ENCODE data around the gene CDH13.

CDH13 gene

DNA sequence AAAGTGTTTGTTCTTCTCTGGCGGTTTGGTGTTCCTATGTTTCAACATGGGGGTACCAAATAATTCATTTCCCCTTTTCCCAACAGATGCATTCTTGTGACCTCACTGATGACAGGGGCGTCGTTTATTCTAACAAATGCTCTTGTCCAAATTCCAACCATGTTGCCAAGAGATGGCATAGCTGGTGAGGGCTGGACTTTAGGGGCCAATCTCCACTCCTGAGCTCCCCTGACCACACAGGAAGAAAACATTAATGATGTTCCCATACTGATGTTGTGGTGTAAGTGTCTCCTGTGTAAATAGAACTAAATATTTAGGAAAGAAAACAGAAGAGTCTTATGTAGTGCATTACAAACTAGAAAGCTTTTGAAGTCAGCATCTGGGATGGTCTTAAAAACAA lies 431.6 kb downstream of the CDH13 start:
- no peak for DNase-seq (ENCODE audit: low read depth)

DNA sequence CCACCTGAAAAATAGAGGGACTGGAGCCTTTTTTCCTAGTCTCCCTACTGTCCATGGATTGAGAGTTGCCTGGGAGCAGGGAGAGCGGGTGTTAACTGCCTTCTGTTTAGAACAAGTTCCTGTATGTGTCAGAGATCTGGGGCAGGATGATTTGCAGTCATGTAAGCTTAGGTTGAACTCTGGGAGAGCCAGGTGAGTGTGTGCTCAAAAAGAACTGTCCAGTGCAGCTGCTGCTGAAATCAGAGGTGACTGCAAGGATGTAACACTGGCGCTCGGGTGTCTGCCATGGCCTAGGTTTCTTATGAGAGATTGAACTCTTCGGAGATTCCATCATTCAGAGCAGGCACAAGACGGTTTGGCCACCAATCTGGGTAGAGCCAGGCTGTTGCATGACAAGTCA lies 432.5 kb downstream of the CDH13 start:
- DNase-seq (ENCODE audit: low read depth), result no peak

DNA sequence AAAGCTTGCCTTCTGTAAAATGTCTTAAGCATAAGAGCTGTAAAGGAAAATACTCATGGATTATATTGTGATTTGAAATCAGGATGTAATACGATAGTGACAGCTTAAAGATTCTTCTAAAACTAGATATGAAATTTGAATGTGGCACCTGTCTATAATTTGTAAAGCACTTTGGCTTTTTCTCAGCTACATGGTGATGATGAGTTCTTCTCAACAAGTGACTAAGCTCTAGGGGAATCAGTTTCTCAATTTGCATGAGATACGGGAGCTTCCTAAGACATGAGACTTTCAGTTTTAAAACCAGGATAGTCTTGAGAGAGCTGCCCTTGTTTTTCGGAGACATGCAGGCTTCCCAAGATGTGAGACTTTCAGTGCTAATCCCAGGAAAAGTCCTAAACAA lies 439.2 kb downstream of the CDH13 start:
- DNase-seq (ENCODE audit: low read depth), result no peak

DNA sequence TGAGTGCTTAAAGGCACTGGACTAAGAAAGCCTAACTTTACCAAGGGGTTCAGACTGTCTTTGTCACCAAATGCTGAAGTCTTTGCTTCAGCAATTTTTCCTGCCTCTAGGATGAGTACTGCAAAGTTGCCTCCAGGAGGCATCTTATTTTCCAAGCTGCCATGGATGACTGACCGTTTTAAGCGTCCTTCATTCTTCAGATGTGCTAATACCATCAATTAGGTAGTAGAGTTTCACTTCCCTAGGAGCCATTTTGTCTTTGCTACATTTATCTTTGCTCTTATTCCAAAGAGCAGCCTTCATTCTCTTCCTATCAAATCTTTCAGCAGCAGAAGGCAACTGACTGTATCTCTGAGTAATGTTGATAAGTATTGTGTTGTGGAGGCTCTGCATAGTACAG lies 440.1 kb downstream of the CDH13 start:
- no peak for DNase-seq (ENCODE audit: low read depth)

DNA sequence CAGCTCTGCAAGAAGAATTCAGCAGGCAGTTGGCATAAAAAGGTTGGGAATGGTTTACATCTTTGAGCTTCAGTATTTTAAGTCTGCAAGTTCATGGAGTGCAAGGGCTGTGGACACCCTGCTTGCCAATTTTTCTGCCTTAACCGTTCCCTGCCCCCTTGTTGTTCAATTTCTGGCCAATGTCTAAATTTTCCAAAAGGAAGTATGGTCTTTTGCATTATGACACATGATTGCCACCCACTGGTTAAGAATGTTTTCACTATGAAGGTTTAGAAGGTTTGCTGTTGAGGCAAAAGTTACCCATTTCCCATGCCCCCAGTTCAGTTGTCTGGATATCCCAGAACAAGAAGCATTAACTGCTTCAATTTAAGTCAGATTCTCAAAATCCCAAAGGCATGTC lies 441.9 kb downstream of the CDH13 start:
- peak; percentile 10 for DNase-seq (ENCODE audit: low read depth)

DNA sequence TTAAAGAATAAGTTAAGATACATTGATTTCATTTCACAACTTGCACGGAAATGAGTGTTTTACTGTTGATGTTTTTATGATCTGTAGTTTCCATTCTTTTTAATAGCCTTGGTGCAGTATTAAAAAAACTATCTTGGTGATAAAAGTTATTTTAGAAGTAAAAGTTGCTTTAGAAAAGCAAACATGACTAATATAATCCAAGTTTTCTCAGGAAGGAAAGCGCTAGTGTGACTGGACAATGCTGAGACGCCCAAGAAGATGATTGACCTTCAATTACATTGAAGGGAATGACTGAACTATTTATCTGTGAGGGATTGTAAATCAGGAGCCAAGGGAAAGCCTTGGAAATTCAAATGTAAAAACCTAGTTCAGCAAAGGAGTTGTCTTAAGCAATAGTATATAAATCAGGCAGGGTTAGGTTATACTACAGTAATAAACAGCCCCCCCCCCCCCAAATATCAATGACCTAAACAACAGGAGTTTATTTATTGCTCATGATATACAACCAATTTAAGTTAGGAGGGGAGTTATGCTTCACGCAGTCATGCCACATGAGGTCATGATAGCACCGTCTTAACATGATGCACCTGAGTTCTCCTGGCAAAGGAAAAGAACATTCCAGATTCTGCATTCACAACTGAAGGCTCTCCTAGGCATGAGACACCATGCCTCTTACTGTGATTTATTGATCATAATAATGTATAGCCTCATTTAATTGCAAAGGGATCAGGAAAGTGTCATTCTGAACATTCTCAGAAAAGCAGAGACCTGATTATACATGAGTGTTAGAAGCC lies 443.8 kb downstream of the CDH13 start:
- peak; percentile 10 for DNase-seq (ENCODE audit: low read depth)

DNA sequence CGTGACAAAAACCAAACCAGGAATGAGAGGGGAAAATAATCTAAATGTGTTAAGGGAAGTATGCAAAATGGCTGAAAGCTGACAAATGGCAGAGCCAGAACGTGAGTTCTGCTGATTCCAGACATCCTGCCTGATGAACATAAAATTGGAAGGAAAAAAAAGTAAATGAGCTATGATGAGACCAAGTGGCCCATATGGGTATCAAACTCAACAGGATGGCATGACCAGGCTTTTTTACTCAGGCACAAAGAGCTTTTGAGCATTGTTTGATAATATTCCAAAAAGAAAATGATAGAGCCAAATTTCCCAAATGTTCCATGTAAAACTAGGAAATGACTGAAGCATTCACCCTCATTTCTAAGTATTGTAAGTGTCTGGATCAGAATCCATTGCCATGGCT lies 449.2 kb downstream of the CDH13 start:
- DNase-seq (ENCODE audit: low read depth), result no peak

DNA sequence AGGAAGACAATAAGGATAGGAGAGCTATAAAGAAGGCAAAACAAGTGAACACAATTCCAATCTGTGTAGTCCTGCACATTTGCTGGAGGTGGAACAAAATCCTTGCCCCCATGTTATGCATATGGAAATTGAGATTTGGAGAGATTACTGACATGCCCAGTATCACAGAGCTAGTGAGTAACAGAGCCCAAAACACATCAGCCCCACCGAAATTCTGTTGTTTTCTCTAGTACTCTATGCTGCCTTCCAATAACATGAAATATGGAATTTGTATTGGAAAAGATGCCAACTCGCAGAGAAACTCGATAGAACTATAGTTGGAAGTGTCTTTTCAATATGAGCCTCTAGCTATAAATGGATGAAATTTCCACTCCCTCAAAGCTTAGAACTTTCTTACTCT lies 456.6 kb downstream of the CDH13 start:
- no peak for DNase-seq (ENCODE audit: low read depth)

DNA sequence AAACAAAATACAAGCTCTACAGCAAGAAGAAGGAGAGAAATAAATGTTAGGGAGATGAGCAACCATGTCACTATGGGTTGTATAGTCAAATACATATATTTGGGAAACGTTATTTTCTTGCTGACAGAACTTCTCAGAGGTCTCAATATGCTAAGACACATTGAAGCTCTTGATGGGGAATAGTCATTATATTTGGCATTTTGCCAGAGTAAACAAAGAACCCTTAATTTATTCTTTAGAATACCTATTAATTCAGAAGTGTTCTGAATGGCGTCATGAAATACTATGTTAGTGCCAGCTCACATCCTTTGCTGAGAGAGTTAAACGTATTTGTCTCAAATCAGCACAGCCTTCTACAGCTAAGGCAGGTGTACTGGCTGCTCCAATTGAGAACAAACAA lies 458.9 kb downstream of the CDH13 start:
- no peak for DNase-seq (ENCODE audit: low read depth)

DNA sequence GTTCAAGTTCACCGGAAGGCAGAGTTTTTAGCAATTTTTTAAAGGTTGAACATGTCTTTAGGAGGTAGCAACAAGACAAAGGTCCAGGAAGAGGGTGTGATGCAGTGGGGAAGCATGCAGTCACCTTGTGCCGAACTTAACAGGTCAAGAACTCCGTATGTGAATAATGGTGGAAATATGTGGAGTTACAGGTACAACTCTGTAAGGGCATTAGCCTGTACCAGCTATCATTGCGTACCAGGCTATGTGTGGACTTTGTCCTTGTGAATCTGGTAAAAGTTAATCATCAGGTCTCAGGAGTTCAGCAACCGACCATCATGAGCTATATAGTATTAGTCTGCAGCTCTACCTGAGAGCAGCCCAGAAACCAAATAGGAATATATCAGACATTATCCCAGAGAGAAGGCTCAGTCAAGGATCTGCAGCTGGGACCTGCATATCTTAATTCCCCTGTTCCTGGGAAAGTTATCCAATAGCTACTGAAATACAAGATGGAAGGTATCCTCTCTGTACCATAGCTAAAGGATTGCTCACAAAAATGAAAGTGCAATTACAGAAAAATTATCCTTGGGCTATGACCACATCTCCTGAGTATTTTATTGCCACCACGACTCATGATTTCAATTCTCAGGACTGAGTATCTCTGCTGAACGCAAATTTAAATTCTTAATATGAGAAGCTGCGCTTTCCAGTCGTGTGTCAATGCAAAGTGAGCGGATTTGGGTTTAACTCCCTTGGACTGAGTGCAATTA lies 469.3 kb downstream of the CDH13 start:
- no peak for DNase-seq (ENCODE audit: low read depth)

DNA sequence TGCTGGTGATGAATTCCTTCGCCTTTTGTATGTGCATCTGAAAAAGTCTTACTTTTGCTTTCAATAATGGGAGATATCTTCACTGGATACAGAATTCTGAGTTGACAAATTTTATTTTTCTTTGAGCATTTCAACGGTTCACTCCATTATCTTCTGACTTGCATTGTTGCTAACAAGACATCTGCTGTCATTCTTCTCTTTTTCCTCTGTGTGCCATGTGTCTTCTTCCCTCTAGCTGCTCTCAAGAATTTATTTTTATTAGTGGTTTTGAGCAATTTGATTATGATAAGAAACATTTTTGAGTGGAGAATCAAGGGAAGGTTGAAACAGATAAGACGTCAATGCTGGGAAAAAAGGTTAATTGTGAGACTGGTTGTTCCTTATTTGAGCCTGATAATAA lies 471.8 kb downstream of the CDH13 start:
- DNase-seq (ENCODE audit: low read depth), result no peak

DNA sequence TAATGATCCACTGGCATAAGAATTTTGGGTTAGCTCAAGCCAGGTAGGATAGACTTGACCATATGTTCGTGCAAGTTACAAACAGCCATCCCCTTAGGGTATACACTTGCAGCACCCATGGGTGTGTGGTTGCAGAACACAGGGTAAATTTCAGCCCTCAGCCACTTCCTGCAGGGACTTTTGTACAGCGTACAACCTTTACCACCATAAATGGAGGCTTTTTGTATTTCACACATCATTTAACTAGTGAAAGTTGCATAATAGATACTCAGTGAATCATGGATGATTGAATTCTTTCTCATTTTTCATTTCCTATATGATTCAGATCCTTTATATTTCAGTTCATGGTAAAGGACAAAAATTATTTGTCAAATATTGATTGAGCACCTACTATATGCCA lies 473.9 kb downstream of the CDH13 start:
- DNase-seq (ENCODE audit: low read depth), result no peak

DNA sequence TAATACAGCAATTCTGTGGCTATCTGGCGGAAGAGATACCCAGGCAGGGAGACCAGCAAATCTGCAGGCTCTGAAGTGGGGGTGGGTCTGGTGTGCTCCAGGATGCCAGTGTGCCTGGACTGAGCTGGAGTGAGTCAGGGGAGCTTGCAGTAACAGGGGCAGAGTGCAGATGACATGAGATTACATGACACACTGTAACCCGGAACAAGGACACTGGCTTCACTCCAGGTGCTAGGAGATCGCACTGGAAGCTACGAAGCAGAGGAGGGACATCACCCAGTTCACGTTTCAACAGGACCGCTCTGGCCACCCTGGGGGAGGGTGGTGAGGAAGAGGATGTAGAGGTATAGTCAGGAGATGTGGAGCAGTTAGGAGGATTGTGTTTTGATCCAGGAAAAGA lies 475.6 kb downstream of the CDH13 start:
- DNase-seq (ENCODE audit: low read depth), result no peak

DNA sequence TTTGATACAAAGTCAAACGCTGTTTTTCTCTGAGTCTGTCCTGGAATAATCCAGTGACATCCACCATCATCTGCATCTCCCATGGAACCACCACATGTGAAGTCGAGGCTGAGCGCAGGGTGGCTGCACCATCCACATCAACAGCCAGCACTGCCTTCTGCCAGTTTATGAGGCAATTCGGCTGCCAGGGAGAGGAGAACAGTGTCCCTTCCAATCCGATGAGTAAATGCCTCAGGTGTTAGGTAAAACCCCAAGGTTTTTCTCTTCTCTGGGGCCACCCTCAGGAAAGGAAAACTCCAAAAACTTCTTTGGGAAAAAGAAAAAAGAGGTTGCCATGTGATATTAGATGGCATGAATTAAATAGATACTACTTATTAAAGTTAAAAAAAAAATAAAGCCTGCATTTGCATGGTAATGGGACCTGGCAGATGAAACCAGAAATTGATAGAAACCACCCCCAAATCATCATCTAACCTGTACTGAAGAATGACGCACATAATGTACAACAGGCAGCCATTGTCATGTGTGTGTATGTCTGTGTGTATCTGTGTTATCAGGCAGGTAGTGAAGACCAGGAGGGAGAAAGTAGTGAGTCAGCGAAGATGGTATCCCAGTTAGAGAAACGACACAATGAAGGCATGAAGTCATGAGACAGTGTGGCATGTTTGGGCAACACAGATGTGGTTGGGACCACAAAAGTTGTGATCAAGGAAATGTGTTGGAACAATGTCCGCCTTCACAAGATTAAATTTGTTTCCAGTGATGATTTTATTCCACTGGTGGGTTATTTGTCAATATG lies 478.7 kb downstream of the CDH13 start:
- no peak for DNase-seq (ENCODE audit: low read depth)

DNA sequence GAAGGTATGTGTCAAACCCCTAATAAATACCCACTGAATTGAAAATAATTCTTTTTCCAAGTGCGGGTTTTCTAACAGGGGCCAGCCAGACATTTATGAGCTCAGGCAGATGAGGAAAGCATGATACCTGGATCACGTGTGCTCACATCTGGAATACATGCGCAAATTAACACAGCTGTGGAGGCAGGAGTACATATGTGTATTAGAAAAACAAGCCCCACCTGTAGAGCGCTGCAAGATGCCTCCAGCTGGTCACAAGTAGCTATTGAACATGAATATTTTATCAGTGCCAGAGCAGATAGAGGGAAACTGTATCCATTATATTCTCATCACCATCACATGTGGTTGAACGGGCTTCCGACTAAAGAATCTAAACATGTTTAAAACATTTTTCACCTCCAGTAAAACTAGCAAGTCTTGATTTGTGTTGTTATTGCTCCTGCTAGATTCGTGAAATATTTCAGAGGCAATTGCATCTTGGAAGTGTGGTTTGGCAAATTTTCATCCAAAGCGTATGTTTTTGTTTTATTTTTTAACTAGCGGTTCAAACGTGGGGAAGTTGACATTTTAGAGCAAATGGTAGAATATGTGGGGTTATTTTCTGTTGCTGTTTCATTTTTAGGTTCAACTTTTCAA lies 482.8 kb downstream of the CDH13 start:
- peak; percentile 42 for DNase-seq (ENCODE audit: low read depth)

DNA sequence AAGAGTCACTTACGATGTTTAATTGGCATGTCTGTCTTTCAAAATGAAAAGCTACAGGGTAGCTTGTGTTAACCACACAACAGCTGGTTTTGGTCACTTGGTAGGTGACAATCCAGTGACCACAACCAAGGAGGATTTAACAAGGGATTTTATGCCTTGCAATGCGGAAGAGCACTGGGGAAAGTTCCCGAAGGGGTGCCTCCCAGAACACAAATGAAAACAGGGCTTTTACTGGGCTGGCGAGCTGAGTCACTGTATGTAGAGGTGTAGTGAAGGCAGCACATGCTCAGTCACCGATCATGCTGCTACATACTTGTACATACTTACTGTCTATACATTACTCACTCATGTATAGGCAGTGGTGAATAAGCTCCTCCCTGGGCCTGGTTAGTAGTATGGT lies 483.5 kb downstream of the CDH13 start:
- DNase-seq (ENCODE audit: low read depth), result peak; percentile 30

DNA sequence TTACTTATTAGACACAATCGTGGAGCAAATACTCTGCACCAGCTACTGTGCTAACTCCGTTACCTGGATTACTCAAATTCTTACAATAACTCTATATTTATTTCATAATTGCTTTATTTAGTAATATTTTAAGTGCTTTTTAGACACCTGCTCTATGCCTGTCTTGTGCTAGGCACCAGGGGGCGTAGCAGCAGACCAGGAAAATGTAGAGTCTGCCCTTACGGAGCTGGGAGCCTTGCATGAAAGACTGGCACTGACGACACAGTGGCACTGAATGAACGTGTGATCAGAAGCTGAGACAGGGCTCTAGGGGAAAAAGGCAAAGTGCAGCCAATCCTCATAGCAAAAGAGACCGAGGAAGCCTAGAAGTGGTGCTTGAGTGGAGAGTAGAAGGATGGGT lies 486.5 kb downstream of the CDH13 start:
- DNase-seq (ENCODE audit: low read depth), result no peak

DNA sequence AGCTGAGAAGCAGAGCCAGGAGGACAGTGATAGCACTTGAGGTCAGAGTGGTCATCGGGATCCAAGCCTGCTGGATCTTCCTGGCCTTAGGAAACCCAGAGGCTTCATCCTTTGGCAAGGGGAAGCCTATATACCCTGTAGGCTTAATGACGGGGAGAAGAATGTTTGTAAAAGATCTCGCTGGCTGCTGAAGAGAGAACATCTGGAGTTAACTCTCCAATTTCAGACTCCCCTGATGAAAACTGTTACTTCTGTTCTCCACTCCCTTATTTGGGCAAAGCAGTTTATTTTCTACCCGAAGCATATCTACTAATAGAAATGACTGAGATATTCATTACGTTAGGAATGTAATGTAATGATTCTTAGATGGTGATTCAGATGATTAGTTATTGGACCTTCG lies 487.0 kb downstream of the CDH13 start:
- DNase-seq (ENCODE audit: low read depth), result no peak

DNA sequence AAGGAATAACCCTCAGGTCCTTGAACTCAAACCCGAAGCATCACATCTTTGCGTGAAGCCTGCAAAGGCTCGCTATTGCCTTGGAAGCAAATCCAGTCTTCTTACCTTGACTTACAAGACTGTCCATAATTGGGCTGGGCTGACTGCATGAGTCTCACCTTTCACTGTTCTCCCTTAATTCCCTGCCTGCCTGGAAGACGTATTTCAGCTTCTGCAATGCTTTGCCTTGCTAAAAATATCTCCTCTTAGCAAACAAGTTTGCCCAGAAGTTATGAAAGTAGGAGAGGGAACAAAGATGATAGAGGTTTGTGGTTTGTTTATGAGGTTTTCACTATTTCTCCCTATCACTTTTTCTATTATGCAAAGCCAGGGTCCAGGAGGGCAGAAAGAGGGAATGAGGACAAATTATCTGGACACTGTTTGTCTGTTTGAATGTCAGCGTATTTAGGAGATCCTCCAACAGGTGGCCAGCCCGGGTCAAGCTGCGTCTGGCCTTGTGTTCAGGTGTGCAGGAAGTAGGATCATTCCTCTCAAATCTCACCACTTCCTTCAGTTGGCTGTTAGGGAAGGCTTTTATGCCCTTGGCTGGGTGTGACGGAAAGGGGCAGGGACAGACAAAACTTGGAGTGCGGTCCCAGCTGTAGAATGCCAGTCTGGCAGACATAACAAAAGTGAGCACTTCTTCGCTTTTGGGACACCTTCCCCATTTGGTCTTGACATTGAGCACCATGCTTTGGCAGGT lies 488.9 kb downstream of the CDH13 start:
- DNase-seq (ENCODE audit: low read depth), result no peak

DNA sequence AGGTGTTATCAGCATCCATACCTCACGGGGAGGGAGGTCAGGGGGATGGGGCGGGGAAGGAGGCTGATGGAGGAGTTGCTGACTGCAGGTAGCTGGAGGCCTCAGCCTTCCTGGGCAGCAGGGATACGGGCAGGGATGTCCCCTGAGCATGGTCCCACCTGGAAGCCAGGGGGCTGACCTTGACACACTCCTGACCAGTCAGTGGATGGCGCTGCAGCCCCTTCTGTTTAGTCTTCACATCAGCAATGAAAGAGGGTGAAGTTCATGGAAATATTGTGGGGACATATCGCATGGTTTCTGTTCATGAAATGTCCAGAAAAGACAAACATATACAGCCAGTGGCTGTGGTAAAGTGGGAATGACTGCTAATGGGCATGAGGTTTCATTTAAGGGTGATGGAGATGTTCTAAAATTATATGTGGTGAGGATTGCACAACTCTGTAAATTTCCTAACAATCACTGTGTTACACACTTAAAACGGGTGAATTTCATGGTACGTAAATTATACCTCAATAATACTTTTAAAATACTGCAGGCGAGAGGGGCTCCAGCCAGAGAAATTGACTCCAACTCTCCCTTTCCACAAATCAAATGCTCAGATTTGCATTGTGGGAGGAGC lies 489.6 kb downstream of the CDH13 start:
- DNase-seq (ENCODE audit: low read depth), result no peak

DNA sequence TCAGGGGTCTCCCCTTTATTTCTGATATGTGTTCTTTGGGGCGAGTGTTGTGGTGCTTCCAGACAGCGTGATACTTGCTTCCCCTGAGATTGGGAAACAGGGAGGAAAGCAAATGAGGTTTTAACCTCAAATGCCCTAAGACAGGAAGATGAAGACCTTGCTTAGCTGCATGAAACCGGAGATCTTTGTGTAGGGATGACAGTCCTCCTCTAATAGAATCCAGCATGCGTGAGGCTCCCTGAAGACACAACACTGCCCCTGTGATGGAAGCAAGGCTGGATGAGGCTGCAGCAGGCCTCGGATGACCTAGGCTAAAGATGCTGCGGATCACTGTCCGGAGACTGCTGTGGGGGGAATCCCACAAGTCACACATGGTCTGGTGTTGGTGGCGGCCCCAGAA lies 491.0 kb downstream of the CDH13 start:
- DNase-seq (ENCODE audit: low read depth), result no peak

Data from GM04504 (cell line).